Stimulated activated CD8-positive, alpha-beta memory T cell treated with anti-CD3 and anti-CD28 coated beads, Interleukin-4, amount 100 ng/mL, for 48 hours (primary cell): ENCODE results near the gene SPOCK1.
A peak's percentile ranks its signal among the peaks of the same experiment; 100 is the strongest.

ENCODE experiments used
- DNase-seq: peaks from one replicate; pipeline ENCODE4 v3.0.0-alpha.2; 2020

The SPOCK1 gene

DNA sequence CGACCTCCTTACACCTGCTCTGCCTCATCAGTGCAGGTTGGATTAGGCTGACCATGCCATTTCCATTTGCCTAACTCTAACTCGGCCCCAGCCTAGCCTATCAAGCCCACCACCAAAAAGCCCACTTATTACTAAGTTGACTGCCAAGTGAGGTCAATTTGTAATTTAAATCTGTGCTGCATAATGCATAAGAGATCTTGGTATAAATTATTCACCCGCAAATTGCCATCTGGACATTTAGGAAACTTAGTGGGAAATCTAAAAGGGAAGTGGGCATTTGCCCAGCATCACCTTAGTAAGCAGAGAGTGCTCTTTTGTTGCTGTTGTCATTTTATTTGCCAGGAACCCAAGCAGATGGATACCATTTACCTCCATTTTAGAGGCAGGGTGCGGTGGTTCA lies 143.0 kb downstream of the SPOCK1 start:
- no peak for DNase-seq

- DNase-seq: no peak
Measured at GRCh38 chr5:137355708-137356107, 143.4 kb downstream of the SPOCK1 start.

- no peak for DNase-seq
Measured at GRCh38 chr5:137352095-137352494, 147.0 kb downstream of the SPOCK1 start.

DNA sequence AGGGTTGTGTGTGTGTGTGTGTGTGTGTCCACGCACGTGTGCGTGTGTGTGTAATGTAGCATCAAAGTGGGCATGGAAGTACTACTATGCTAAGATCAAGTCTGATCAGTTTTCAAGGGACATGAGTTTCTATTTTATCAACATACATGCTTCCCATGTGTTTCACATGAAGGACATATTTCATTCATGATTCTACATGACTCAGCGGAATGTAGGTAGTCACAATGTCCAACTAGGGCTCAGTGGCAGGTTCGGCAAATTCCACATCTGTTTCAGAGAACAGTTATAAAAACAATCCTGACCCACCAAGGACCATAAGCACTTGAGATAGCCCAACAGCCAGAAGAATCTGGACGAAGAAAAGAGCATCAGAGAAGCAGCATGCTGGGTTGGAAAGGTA lies 148.3 kb downstream of the SPOCK1 start:
- no peak for DNase-seq

GRCh38 chr5:137348759-137349158 lies 150.4 kb downstream of the SPOCK1 start:
- no peak for DNase-seq

GRCh38 chr5:137347865-137348264 lies 151.3 kb downstream of the SPOCK1 start:
- DNase-seq: no peak

- no peak for DNase-seq
Measured at GRCh38 chr5:137346281-137346680, 152.8 kb downstream of the SPOCK1 start.

DNA sequence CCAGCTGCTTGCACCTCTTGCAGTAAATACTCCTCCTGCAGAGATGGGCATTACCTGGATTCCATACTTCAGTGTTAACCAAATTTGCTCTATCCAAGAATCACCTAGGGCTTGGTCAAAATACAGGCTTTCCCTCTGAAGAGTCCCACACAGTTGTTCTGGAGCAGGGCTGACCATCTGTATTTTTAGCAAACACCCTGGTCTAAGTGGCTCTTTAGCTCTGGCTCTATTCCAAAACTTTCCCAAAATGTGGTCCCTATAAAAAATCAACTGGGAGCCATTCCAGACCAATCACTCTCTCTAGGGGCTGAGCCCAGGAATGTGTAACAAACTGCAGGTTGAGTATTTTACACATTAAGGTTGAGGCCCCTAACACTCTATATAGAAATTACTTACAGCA lies 153.7 kb downstream of the SPOCK1 start:
- DNase-seq: no peak

DNA sequence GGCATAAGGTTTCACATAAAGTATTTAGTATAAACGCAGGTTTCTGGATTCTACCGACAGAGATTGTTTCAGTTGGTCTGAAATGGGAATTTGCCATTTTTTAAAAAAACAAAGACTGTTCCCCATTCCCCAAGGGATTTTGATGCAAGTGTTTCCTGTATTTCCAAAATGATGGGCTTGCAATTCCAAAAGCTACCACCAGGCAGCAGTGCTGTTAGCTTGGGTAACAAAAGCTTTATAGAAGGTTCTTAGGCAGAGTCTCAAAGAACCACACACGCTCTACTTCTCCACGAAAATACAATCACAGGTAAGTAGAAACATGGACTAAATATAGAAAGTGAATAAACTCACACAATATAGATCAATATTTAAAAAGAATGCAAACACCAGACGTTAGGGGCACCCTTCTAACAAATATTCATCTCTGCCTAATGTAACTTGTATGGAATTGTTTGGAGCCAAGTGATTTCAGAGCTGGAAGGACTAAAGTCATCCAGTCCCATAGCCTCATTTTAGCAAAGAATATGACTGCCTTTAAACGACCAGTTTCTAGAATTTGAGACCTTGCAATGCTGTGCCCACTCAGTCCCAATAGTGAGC lies 154.3 kb downstream of the SPOCK1 start:
- DNase-seq: peak; percentile 55

- no peak for DNase-seq
Measured at GRCh38 chr5:137344021-137344420, 155.1 kb downstream of the SPOCK1 start.

- no peak for DNase-seq
Measured at GRCh38 chr5:137342764-137343163, 156.4 kb downstream of the SPOCK1 start.

GRCh38 chr5:137341831-137342230 lies 157.3 kb downstream of the SPOCK1 start:
- no peak for DNase-seq

- DNase-seq: no peak
Measured at GRCh38 chr5:137340881-137341280, 158.2 kb downstream of the SPOCK1 start.

GRCh38 chr5:137336565-137337120 lies 162.5 kb downstream of the SPOCK1 start:
- no peak for DNase-seq

- no peak for DNase-seq
Measured at GRCh38 chr5:137336161-137336560, 163.0 kb downstream of the SPOCK1 start.

DNA sequence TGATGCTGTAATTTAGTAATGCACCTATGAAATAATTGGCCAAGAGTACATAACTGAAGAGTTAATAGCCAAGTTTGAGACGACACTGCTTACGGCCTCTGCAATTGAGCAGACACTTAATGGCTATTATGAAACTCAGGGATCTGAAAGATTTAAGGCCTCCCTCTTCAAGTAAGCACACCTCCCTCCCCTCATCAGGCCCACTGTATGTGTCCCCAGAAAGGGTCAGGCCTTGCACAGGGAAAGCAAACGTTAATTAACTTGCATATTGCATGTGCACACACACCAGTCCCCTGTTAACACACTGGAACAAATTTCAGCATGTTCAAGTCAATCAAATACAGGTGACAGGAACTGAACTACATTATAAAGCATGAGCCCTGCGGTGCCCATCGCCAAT lies 163.6 kb downstream of the SPOCK1 start:
- DNase-seq: no peak

DNA sequence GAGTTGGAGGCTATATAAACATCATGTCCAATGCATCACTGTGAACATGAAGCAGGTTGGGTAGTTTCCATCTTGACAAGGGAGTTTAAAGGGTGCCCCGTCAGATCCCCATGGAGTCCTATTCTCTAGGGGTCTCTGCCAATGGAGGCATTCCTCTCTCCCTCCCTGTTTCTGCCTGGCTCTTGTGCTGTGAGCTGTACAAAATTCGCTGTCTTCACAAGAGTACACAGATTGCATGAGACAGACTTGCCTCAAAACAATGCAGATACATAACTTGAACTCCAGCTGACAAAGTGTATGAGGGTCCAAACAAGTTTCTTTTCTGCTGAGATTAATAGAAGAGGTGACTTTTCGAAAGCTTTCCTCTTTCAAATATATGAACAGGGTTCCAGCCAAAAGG lies 165.2 kb downstream of the SPOCK1 start:
- DNase-seq: no peak

GRCh38 chr5:137333475-137333874 lies 165.7 kb downstream of the SPOCK1 start:
- DNase-seq: no peak

DNA sequence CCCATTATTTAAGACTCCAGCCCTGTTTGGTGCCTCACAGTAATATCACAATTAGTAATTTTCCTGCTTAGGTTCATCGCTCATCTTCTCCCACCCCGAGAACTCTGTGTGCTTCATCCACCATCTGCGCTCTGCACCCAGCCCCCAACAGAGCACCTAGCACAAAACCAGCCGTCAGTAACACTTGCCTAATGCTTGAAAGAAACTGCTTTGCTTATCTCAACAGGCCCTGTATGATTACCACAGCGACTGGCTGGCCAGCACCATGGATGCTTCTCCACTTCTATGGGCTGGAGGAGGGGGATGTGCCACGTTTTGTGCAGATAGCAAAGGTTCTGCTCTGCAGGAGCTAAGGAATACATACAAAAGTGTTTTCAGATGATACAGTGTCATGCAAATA lies 166.8 kb downstream of the SPOCK1 start:
- no peak for DNase-seq

GRCh38 chr5:137329586-137330296 lies 169.4 kb downstream of the SPOCK1 start:
- DNase-seq: no peak

DNA sequence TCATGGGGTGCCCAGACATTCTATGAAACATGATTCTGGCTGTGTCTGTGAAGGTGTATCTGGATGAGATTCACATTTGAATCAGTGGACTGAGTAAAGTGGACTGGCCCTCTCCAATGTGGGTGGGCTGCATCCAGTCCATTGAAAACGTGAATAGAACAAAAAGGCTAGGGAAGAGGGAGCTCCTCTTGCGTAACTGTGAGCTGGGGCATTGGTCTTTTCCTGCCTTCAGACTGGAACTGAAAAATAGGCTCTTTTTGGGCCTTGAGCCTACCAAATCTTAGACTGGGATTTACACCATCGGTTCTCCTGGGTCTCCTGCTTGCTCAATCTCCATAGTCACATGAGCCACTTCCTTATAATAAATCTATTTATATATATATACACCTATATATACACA lies 170.1 kb downstream of the SPOCK1 start:
- DNase-seq: no peak

GRCh38 chr5:137328463-137328862 lies 170.7 kb downstream of the SPOCK1 start:
- no peak for DNase-seq

DNA sequence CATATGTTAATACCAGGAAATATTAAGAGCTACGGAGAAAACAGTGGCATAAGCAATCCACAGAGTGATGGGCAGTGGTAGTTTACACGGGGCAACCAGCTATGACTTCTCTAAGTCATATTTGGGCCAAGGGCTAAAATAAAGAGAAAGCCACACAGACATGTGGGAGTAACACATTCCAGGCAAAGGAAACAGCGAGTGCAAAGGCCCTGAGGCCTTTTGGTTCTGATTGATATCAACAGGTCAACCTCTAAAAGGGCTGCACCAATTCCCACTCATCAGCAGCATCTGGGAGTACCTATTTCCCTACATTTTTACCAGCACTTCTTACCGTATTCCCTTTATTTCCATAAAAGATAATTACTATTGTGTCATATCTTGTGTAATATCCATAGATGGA lies 173.4 kb downstream of the SPOCK1 start:
- no peak for DNase-seq
